ENCODE data around the gene TRAPPC10. TPM values are rescaled to one million over a fixed set of nuclear protein-coding genes. Genes with fewer than 3 reads are reported as not detected.

The TRAPPC10 gene
- total RNA-seq, 4 donors from 2014 or later: 20.9 to 31.9 (median 31.2) TPM

- intact Hi-C loops (cut with DNase I; ENCODE audit: low total_unique reads): no loop called here
- DNase-seq (ENCODE audit: low spot score in 2 of 2): no peak
- WGBS, 2 donors: 92 to 95% methylated on average over 11 of the region's 11 CpGs
- no peak for TF ChIP-seq POLR2A (IDR thresholded peaks at IDR 0.05)
- TF ChIP-seq CTCF (IDR thresholded peaks at IDR 0.05): no peak
- H3K4me3 ChIP-seq (ENCODE audit: low read depth, poor library complexity, severe bottlenecking): no peak overlapping the region
Observed at GRCh38 chr21:44074315-44074958, 62.3 kb downstream of the TRAPPC10 start.

DNA sequence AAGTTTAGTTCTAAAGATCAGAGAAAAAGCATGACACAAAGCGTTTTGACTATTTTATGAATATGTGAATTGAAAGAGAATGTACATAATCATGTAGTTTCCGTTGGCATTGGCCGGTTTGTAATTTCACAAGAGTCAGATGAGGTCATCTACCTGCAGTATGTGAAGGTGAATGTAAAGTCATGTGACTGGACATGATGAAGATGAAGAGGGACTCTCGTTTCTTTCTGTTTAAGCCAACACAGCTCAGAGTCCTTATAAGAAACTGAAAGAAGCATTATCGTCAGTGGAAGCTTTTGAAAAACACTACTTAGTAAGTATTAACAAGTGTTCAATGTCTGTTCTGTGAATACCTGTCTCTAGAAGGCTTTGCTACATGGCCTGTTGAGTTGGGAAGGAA, 64.2 kb downstream of the TRAPPC10 start:
- DNase-seq (ENCODE audit: low spot score in 2 of 2): no peak
- no peak overlapping the region for H3K4me3 ChIP-seq (ENCODE audit: low read depth, poor library complexity, severe bottlenecking)
- TF ChIP-seq CTCF (IDR thresholded peaks at IDR 0.05) (no peak), POLR2A (IDR thresholded peaks at IDR 0.05) (no peak)
- 87 to 90% methylated on average over 5 of the region's 5 CpGs for WGBS, 2 donors
- intact Hi-C loops (cut with DNase I; ENCODE audit: low total_unique reads): no loop called here

GRCh38 chr21:44078411-44078981, 66.4 kb downstream of the TRAPPC10 start:
- DNase-seq (ENCODE audit: low spot score in 2 of 2): no peak
- 86 to 91% methylated on average over 5 of the region's 5 CpGs for WGBS, 2 donors
- no peak for TF ChIP-seq CTCF (IDR thresholded peaks at IDR 0.05)
- TF ChIP-seq POLR2A (IDR thresholded peaks at IDR 0.05): no peak
- intact Hi-C loops (cut with DNase I; ENCODE audit: low total_unique reads): no loop called here
- H3K4me3 ChIP-seq (ENCODE audit: low read depth, poor library complexity, severe bottlenecking): no peak overlapping the region

DNA sequence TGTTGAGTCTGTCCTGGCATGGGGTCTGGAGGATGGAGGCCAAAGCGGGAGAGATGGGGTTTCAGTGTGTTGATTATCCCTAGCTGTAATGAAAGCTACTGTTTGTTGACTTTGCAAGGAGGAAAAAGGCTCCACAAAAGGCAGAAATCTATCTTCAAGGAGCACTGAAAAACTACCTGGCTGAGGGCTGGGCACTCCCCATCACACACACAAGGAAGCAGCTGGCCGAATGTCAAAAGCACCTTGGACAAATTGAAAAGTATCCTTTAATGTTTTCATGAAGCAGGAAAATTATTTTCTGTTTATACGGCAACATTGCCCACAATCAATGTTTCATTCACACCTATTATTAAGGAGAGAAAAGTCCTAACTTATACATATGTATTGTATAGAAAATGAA, 67.3 kb downstream of the TRAPPC10 start:
- no peak overlapping the region for H3K4me3 ChIP-seq (ENCODE audit: low read depth, poor library complexity, severe bottlenecking)
- TF ChIP-seq CTCF (IDR thresholded peaks at IDR 0.05) (no peak), POLR2A (IDR thresholded peaks at IDR 0.05) (no peak)
- 88 to 92% methylated on average over 3 of the region's 3 CpGs for WGBS, 2 donors
- intact Hi-C loops (cut with DNase I; ENCODE audit: low total_unique reads): no loop called here
- DNase-seq (ENCODE audit: low spot score in 2 of 2): no peak

- DNase-seq (ENCODE audit: low spot score in 2 of 2): no peak
- intact Hi-C loops (cut with DNase I; ENCODE audit: low total_unique reads): no loop called here
- TF ChIP-seq CTCF (IDR thresholded peaks at IDR 0.05) (no peak), POLR2A (IDR thresholded peaks at IDR 0.05) (no peak)
- no peak overlapping the region for H3K4me3 ChIP-seq (ENCODE audit: low read depth, poor library complexity, severe bottlenecking)
- 88 to 92% methylated on average over 7 of the region's 7 CpGs for WGBS, 2 donors
Observed at GRCh38 chr21:44079846-44080245, 67.7 kb downstream of the TRAPPC10 start.

Measured in lower leg skin (tissue), 4 donors.